ENCODE measurements around the gene CMSS1. TPM values are rescaled to one million over a fixed set of nuclear protein-coding genes. Genes with fewer than 3 reads are reported as not detected.
"Not testable (repeated sequence)": the region's sequence is repeated elsewhere in the genome, so short reads cannot be mapped to it uniquely, and the experiment has no call there.

CMSS1 gene
- total and polyA plus RNA-seq, 4 donors, result 3.8 to 19.5 (median 7.5) TPM

DNA sequence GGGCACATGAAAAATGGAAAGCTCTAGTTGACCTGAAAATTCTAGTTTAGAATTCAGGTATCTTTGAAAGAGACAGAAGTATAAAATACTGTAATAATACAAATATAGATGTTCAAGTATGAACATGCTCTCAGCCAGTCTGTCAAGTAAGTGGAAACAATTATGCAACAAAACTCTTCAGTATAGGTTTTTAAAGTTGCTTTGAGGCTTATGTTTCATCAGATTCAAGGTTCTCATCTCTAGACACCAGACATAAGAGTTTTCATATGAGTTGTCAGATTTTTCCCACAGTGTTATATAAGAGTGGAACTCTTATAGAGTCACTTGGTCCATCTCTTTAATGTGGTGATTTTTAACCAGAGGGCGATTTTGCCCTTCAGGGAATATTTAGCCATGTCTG lies 22.0 kb downstream of the CMSS1 start:
- Histone ChIP-seq H3K27me3 (ENCODE audit: control insufficient read depth in 4 of 4, insufficient read depth in 4 of 4, low read length in 3 of 4) (no peaks in the 10 kb centered on the region), H3K4me1 (ENCODE audit: control insufficient read depth in 4 of 4, insufficient read depth in 4 of 4, low read length in 3 of 4) (peaks cover 0 to 3% (median 0%) of the 10 kb centered on the region in 4 donors), H3K27ac (ENCODE audit: low read depth in 1 of 2, low read length in 2 of 2) (no peak overlapping the region), H3K9ac (ENCODE audit: low read depth in 1 of 2, low read length in 2 of 2) (no peak overlapping the region), H3K9me3 (ENCODE audit: control insufficient read depth in 4 of 4, low read length in 3 of 4) (no peaks in the 10 kb centered on the region), H3K36me3 (ENCODE audit: control insufficient read depth in 4 of 4, insufficient read depth in 3 of 4, low read depth in 1 of 4, low read length in 3 of 4) (peaks cover 0 to 4% (median 0%) of the 10 kb centered on the region in 4 donors), H3K4me3 (ENCODE audit: low read depth in 1 of 3, low read length in 3 of 3) (no peak overlapping the region)
- 82% methylated on average over 1 of the region's 1 CpG for WGBS
- DNase-seq (ENCODE audit: low spot score), result no peak
- no peak for TF ChIP-seq TAF1 (conservative IDR thresholded peaks at IDR 0.05)
- TF ChIP-seq NR2F2 (IDR thresholded peaks at IDR 0.05), result no peak
- TF ChIP-seq FOXA2 (IDR thresholded peaks at IDR 0.05), result no peak
- TF ChIP-seq, protein P1, sequence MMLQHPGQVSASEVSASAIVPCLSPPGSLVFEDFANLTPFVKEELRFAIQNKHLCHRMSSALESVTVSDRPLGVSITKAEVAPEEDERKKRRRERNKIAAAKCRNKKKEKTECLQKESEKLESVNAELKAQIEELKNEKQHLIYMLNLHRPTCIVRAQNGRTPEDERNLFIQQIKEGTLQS (IDR thresholded peaks at IDR 0.05), result no peak
- no peak for TF ChIP-seq RXRA (IDR thresholded peaks at IDR 0.05)

DNA sequence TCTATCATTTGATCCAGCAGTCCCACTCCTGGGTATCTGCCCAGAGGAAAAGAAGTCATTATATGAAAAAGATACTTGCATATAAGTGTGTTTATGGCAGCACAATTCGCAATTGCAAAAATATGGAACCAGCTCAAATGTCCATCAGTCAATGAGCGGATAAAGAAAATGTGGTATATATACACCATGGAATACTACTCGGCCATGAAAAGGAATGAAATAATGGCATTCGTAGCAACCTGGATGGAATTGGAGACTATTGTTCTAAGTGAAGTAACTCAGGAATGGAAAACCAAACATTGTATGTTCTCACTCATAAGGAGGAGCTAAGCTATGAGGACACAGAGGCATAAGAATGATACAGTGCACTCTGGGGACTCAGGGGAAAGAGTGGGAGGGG lies 24.3 kb downstream of the CMSS1 start:
- H3K9me3 ChIP-seq (ENCODE audit: control insufficient read depth in 4 of 4, low read length in 3 of 4); H3K27me3 ChIP-seq (ENCODE audit: control insufficient read depth in 4 of 4, insufficient read depth in 4 of 4, low read length in 3 of 4); H3K27ac ChIP-seq (ENCODE audit: low read depth in 1 of 2, low read length in 2 of 2); H3K36me3 ChIP-seq (ENCODE audit: control insufficient read depth in 4 of 4, insufficient read depth in 3 of 4, low read depth in 1 of 4, low read length in 3 of 4); H3K9ac ChIP-seq (ENCODE audit: low read depth in 1 of 2, low read length in 2 of 2); H3K4me3 ChIP-seq (ENCODE audit: low read depth in 1 of 3, low read length in 3 of 3); H3K4me1 ChIP-seq (ENCODE audit: control insufficient read depth in 4 of 4, insufficient read depth in 4 of 4, low read length in 3 of 4); DNase-seq (ENCODE audit: low spot score): not testable (repeated sequence)
- WGBS, result 98% methylated on average over 4 of the region's 4 CpGs

DNA sequence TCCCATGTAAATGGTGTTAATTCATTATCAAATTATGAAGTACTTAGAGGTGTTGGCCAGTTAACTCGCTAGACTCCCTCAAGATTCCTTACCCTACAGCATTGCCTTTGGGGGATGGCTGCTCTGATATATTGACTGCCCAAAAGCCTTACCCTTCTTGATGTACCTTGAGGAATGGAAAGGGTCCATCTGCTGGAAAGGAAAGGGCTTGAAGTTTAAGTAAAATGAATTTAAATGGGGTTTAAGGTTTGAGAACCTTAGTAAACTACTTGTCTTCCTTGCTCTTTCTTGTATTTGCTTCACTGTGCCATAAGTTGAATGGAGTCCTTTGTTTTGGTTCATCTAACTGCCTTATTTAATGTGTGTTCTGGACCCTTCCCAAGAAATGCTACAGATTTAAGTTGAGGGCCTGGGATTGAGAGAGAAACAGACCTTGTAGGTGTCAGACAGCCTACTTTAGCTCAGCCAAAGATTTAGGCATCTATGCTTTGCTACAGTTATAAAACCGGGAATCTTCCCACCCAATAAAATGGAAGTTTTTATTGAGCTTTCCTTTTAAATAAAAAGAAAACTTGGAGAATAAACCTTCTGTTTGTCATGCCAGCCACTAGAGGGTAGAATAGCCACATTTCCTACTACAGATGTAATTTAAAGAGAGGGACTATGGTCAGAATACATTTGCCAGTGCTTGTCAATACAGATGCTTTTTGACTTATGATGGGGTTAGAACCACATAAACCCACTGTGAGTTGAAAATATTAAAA lies 25.3 kb downstream of the CMSS1 start:
- no peak overlapping the region for H3K4me3 ChIP-seq (ENCODE audit: low read depth in 1 of 3, low read length in 3 of 3)
- TF ChIP-seq GABPA (IDR thresholded peaks at IDR 0.05 in 1 of 2, conservative IDR thresholded peaks at IDR 0.05 in 1 of 2) (no peak), FOXA1 (IDR thresholded peaks at IDR 0.05) (no peak), HNF4A (conservative IDR thresholded peaks at IDR 0.05) (peak in 1 of 2 donors; percentile 10), HNF4G (IDR thresholded peaks at IDR 0.05) (no peak), RAD21 (IDR thresholded peaks at IDR 0.05) (peak; percentile 92 to 94), SP1 (IDR thresholded peaks at IDR 0.05) (no peak), NR2F2 (IDR thresholded peaks at IDR 0.05) (no peak), YY1 (IDR thresholded peaks at IDR 0.05) (no peak), RXRA (IDR thresholded peaks at IDR 0.05) (no peak)
- TF ChIP-seq, protein P2, sequence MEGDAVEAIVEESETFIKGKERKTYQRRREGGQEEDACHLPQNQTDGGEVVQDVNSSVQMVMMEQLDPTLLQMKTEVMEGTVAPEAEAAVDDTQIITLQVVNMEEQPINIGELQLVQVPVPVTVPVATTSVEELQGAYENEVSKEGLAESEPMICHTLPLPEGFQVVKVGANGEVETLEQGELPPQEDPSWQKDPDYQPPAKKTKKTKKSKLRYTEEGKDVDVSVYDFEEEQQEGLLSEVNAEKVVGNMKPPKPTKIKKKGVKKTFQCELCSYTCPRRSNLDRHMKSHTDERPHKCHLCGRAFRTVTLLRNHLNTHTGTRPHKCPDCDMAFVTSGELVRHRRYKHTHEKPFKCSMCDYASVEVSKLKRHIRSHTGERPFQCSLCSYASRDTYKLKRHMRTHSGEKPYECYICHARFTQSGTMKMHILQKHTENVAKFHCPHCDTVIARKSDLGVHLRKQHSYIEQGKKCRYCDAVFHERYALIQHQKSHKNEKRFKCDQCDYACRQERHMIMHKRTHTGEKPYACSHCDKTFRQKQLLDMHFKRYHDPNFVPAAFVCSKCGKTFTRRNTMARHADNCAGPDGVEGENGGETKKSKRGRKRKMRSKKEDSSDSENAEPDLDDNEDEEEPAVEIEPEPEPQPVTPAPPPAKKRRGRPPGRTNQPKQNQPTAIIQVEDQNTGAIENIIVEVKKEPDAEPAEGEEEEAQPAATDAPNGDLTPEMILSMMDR (IDR thresholded peaks at IDR 0.05; ENCODE audit: low read depth, low read length, missing input control), result peak; percentile 72
- peaks cover 3 to 7% (median 4%) of the 10 kb centered on the region in 4 donors for H3K4me1 ChIP-seq (ENCODE audit: control insufficient read depth in 4 of 4, insufficient read depth in 4 of 4, low read length in 3 of 4)
- H3K36me3 ChIP-seq (ENCODE audit: control insufficient read depth in 4 of 4, insufficient read depth in 3 of 4, low read depth in 1 of 4, low read length in 3 of 4), result peaks cover 0 to 4% (median 0%) of the 10 kb centered on the region in 4 donors
- H3K9me3 ChIP-seq (ENCODE audit: control insufficient read depth in 4 of 4, low read length in 3 of 4), result no peaks in the 10 kb centered on the region
- peak overlapping the region in 1 of 2 donors; percentile 39 for H3K9ac ChIP-seq (ENCODE audit: low read depth in 1 of 2, low read length in 2 of 2)
- H3K27me3 ChIP-seq (ENCODE audit: control insufficient read depth in 4 of 4, insufficient read depth in 4 of 4, low read length in 3 of 4), result no peaks in the 10 kb centered on the region
- no peak overlapping the region for H3K27ac ChIP-seq (ENCODE audit: low read depth in 1 of 2, low read length in 2 of 2)
- DNase-seq (ENCODE audit: low spot score), result no peak
- WGBS, result 48% methylated on average over 2 of the region's 2 CpGs
